ENCODE measurements around the gene ZNF22. TPM values are rescaled to one million over a fixed set of nuclear protein-coding genes. Genes with fewer than 3 reads are reported as not detected.

ZNF22 gene
- total RNA-seq, 1 donor from 2014 or later: 31.3 TPM

DNA sequence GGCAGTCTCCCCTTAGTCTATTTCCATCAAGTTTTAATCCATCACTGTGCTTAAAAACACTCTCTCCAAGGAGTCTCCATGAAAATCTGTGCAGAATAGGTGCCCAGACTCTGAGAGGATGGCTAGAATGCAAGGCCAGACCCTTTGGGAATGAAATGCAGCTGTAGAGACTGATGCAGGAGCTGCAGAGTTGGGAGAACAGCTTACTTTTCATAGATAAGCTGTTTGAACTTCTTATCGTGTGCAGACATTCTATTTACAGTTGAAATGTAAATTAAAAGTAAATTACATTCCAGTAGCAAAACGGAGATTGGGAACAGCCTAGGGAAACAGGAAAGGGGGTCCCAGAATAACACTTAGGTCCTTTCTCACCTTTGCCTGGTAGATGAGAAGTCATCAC lies 14.9 kb downstream of the ZNF22 start:
- DNase-seq: no peak

DNA sequence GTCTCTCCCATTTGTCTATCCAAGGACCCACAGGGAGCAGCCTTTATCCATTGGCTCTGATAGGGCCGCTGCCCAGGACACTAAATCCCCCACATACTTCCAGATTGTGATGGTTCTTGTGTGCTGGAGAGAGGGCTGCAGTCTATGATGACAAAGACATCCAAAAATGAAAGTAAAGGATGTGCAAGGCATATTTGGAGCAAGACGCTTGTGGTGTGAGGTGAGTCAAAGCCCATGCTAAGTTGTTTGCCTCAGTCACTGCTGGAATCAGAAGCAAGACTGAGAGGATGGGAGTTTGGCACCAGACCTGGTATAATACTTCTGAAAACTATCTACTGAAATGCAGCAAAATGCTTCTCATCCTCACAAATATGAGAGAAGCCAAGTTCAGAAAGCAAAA lies 22.7 kb downstream of the ZNF22 start:
- no peak for DNase-seq

DNA sequence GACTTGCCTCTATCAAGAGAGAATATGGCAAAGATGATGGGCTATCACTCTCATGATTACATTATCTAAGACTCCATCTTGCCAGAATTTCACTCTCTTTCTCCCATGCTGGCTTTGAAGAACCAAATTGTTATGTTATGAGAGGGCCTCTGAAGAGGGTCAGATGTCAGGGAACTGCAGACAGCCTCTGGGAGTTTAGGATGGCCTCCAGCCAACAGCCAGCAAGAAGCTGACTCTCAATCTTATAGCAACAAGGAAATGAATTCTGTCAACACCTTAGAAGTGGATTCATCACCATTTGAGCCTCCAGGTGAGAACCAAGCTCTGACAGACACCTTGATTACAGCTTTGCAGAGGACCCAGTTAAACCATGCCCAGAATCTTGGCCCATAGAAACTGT lies 33.6 kb downstream of the ZNF22 start:
- DNase-seq: no peak

- no peak for DNase-seq
These were observed 35.0 kb downstream of the ZNF22 start for GRCh38 chr10:45035673-45036072.

- DNase-seq: no peak
These were observed 40.3 kb downstream of the ZNF22 start for GRCh38 chr10:45040921-45041542.

DNA sequence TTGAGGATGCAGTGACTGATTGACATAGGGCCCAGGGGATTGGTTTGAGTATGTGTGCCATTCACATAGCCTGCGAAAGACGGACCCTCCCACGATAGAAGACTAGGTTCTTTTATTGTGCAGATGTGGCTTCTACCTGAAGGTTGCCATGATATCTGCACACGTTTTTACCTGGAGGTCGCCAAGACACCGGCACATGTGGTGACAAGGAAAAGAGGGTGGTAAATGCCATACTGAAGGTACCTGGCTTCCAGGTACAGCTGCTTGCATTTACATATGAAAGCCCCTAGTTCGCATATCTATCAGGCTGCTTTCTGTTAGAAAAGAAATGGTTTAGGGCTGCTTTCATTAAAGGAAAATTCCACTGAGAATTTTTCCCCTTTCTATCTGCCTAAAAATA lies 43.6 kb downstream of the ZNF22 start:
- DNase-seq: no peak

- DNase-seq: no peak
These were observed 50.0 kb downstream of the ZNF22 start for GRCh38 chr10:45050551-45051235.

DNA sequence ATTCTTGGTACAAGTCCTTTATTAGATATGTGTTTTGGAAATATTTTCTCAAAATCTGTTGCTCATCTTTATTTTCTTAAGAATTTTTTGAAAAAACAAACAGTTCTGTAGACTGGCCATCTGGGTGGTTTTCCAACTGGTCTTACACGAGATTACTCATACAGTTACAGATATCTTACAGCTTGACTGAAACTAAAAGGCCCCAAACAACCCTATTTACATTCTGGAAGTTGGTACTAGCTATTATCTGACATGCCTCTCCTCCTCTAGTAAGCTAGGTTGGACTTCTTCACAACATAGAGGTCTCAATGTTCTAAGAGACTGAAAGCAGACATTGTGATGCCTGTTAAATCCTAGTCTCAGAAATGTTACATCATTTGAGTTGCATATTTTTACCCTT lies 52.0 kb downstream of the ZNF22 start:
- DNase-seq: no peak

- DNase-seq: no peak
These were observed 52.9 kb downstream of the ZNF22 start for GRCh38 chr10:45053569-45054100.

Other genes starting within 250 kb of the ZNF22 start
- 0.10 TPM for gene TMEM72, start 89.6 kb upstream of the ZNF22 start, total RNA-seq
- gene RASSF4, start 41.1 kb upstream of the ZNF22 start, total RNA-seq: 9.5 TPM
- 29.6 TPM for gene DEPP1, start 22.1 kb upstream of the ZNF22 start, total RNA-seq